ENCODE data around the gene NCOA1. TPM values are rescaled to one million over a fixed set of nuclear protein-coding genes. Genes with fewer than 3 reads are reported as not detected.

The NCOA1 gene
- polyA plus RNA-seq, 1 donor (not counting 4 experiments of a cell fraction or from before 2014, with no cell fraction given) = 5.0 TPM

DNA sequence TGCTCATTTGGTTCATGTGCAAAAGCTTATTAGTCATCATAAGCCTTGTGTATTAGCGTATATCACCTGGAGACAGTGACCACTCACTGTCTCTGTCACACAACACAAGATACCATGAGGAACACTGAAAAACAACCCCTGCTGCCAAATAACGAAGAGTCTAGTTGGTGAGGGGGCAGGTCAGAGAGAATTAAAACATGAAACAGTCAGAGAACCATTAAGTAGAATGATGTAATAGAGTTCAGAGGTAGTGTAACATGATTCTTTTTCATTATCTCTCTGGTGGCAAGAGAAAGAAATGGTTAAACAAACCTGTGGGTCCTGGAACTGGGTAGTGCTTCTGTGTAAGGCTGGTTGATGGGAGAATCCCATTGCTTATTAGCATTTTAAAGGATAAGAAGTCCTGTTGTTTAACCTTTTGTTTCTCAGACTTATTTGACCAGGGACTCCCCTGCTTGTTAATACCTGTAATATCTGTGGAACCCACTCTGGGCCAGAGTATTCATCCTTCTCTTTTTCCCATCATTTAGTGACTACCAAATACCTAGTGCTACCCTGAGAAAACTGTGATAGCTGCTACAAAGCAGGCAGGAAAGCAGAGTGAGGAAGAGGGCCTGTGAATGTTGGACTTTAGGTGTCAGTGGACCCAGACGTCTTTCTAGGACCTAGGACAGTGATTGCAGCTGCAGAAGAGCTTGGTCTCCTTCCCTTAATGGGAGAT, 264.1 kb downstream of the NCOA1 start:
- H3K9ac ChIP-seq (ENCODE audit: control insufficient read depth, extremely low read depth, insufficient read depth, low read length) = no peak overlapping the region
- no peak overlapping the region for H2AFZ ChIP-seq (ENCODE audit: control insufficient read depth, low read length)
- no peak overlapping the region for H3K4me2 ChIP-seq (ENCODE audit: control insufficient read depth, extremely low read depth, insufficient read depth, low read depth, low read length)
- no peaks in the 10 kb centered on the region for H3K4me1 ChIP-seq (ENCODE audit: control insufficient read depth, extremely low read depth, insufficient read depth, low read length)
- dilution Hi-C loops (cut with MboI; ENCODE audit: extremely low pct_ligation_motif_present, low sequenced_read_pairs) = no loop called here
- no peak overlapping the region for H3K27ac ChIP-seq (ENCODE audit: control insufficient read depth, insufficient read depth, low read length)
- no peaks in the 10 kb centered on the region for H3K9me3 ChIP-seq (ENCODE audit: control insufficient read depth, low read depth, low read length)
- H3K36me3 ChIP-seq (ENCODE audit: control insufficient read depth in 2 of 2, extremely low read depth in 1 of 2, insufficient read depth in 2 of 2, low read length in 2 of 2) = no peaks in the 10 kb centered on the region
- H3K4me3 ChIP-seq (ENCODE audit: control insufficient read depth in 2 of 3, extremely low read depth in 1 of 3, insufficient read depth in 2 of 3, low read depth in 1 of 3, low read length in 3 of 3) = no peak overlapping the region
- H3K27me3 ChIP-seq (ENCODE audit: control insufficient read depth, extremely low read depth, insufficient read depth, low read length) = no peaks in the 10 kb centered on the region
- TF ChIP-seq EZH2 (IDR thresholded peaks at IDR 0.05; ENCODE audit: low read length) (no peak), CTCF (optimal IDR thresholded peaks at IDR 0.05 in 1 of 3, IDR thresholded peaks at IDR 0.05 in 1 of 3, conservative IDR thresholded peaks at IDR 0.05 in 1 of 3; ENCODE audit: extremely low read depth in 1 of 3, insufficient read depth in 2 of 3, low read length in 3 of 3) (no peak)
- H3K79me2 ChIP-seq (ENCODE audit: control insufficient read depth, insufficient read depth, low read length) = no peaks in the 10 kb centered on the region
- no peaks in the 10 kb centered on the region for H4K20me1 ChIP-seq (ENCODE audit: control insufficient read depth, extremely low read depth, insufficient read depth, low read length)
- DNase-seq (ENCODE audit: low read depth, low spot score) (no peak), FAIRE-seq (no peak)
- H3K9me1 ChIP-seq (ENCODE audit: control insufficient read depth, extremely low read depth, insufficient read depth, low read length) = no peaks in the 10 kb centered on the region

DNA sequence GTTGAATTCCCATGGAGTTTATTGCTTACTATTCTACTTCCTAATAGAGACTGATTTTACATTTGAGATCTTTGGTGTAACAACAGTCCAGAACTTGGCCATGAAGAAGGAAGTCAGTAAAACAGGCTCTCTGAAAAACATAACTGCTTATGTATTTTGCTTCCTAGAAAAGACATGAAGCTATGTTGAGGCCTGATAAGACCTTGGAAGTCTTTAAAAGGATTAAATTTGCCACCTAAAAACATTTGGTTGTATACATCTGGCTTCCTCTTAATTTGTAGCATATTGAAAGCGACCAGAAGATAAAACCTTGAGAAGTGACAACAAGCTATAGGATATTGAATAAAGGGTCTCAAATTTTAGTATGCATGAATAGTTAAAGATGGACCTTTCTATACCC, 265.7 kb downstream of the NCOA1 start:
- no peak for TF ChIP-seq EZH2 (IDR thresholded peaks at IDR 0.05; ENCODE audit: low read length)
- TF ChIP-seq CTCF (optimal IDR thresholded peaks at IDR 0.05 in 1 of 3, IDR thresholded peaks at IDR 0.05 in 1 of 3, conservative IDR thresholded peaks at IDR 0.05 in 1 of 3; ENCODE audit: extremely low read depth in 1 of 3, insufficient read depth in 2 of 3, low read length in 3 of 3) = no peak
- DNase-seq (ENCODE audit: low read depth, low spot score) = no peak
- no peaks in the 10 kb centered on the region for H3K27me3 ChIP-seq (ENCODE audit: control insufficient read depth, extremely low read depth, insufficient read depth, low read length)
- no peak overlapping the region for H3K4me2 ChIP-seq (ENCODE audit: control insufficient read depth, extremely low read depth, insufficient read depth, low read depth, low read length)
- H3K9me1 ChIP-seq (ENCODE audit: control insufficient read depth, extremely low read depth, insufficient read depth, low read length) = no peaks in the 10 kb centered on the region
- no peak overlapping the region for H3K27ac ChIP-seq (ENCODE audit: control insufficient read depth, insufficient read depth, low read length)
- H3K4me3 ChIP-seq (ENCODE audit: control insufficient read depth in 2 of 3, extremely low read depth in 1 of 3, insufficient read depth in 2 of 3, low read depth in 1 of 3, low read length in 3 of 3) = no peak overlapping the region
- dilution Hi-C loops (cut with MboI; ENCODE audit: extremely low pct_ligation_motif_present, low sequenced_read_pairs) = no loop called here
- no peaks in the 10 kb centered on the region for H3K9me3 ChIP-seq (ENCODE audit: control insufficient read depth, low read depth, low read length)
- FAIRE-seq = no peak
- no peaks in the 10 kb centered on the region for H3K36me3 ChIP-seq (ENCODE audit: control insufficient read depth in 2 of 2, extremely low read depth in 1 of 2, insufficient read depth in 2 of 2, low read length in 2 of 2)
- no peak overlapping the region for H2AFZ ChIP-seq (ENCODE audit: control insufficient read depth, low read length)
- no peaks in the 10 kb centered on the region for H4K20me1 ChIP-seq (ENCODE audit: control insufficient read depth, extremely low read depth, insufficient read depth, low read length)
- no peak overlapping the region for H3K9ac ChIP-seq (ENCODE audit: control insufficient read depth, extremely low read depth, insufficient read depth, low read length)
- H3K4me1 ChIP-seq (ENCODE audit: control insufficient read depth, extremely low read depth, insufficient read depth, low read length) = no peaks in the 10 kb centered on the region
- H3K79me2 ChIP-seq (ENCODE audit: control insufficient read depth, insufficient read depth, low read length) = no peaks in the 10 kb centered on the region

All from keratinocyte (primary cell).